Right cardiac atrium (tissue), 5 donors: ENCODE measurements around the gene TOR2A. TPM values are rescaled to one million over a fixed set of nuclear protein-coding genes. Genes with fewer than 3 reads are reported as not detected.
"Not testable (repeated sequence)": the region's sequence is repeated elsewhere in the genome, so short reads cannot be mapped to it uniquely, and the experiment has no call there.

Experiments used
- ATAC-seq, 2 donors: fragments of 200-7000 bp; cut with Tn5 transposase; one replicate each; pipeline versions ENCODE4 v1.8.0 to v1.9.1; 2020; ENCODE audit warnings: moderate library complexity in 2 of 2, mild to moderate bottlenecking in 1 of 2
- DNase-seq, 3 donors: peaks; one replicate each; pipeline ENCODE4 v3.0.0-alpha.2; 2020
- H3K27ac ChIP-seq: one replicate; pipeline ENCODE4 v1.5.1; 2013; ENCODE audit warnings: mild to moderate bottlenecking, low read length, control low read depth, moderate library complexity
- H3K27me3 ChIP-seq: one replicate; pipeline ENCODE4 v1.6.1; 2013; ENCODE audit not compliant: control insufficient read depth, insufficient read depth
- H3K4me1 ChIP-seq: one replicate; pipeline ENCODE4 v1.6.1; 2013; ENCODE audit warnings: low read length; ENCODE audit not compliant: control insufficient read depth, insufficient read depth
- H3K4me3 ChIP-seq: one replicate; pipeline ENCODE4 v1.5.1; 2013; ENCODE audit warnings: low read length, control low read depth
- H3K9me3 ChIP-seq: one replicate; pipeline ENCODE4 v1.6.1; 2013; ENCODE audit warnings: low read length; ENCODE audit not compliant: control insufficient read depth
- WGBS: extraction: QIAGEN DNeasy Blood & Tissue Kit; methylation state at CpG from one replicate; pipeline ENCODE4 v1.1.7; 2013; 5-methylcytosine and 5-hydroxymethylcytosine counted together
- intact Hi-C, 4 donors: fragments of 100-400 bp; cut with DNase I; formaldehyde crosslinking; loops; one replicate each; pipeline versions ENCODE4 v1.11.0 to v1.14.0; 2022 to 2023
- long read RNA-seq, 4 donors: library from polyadenylated mRNA; unstranded; transcript quantifications; one replicate each; pipeline ENCODE4 v2.0.0, GENCODE V29; 2020 to 2021
- polyA plus RNA-seq: library from polyadenylated mRNA; stranded (reverse); fragments of 200-250 nt; gene quantifications from one replicate; pipeline ENCODE4 v1.2.3, GENCODE V29; 2013
- total RNA-seq, 4 donors: library from RNA; stranded (reverse); fragmentation: NEBNext Ultra II Directional; extraction: Animal tissue kit (Norgen Biotek cat#: 25700); gene quantifications; one replicate each; pipeline ENCODE4 v1.2.1, GENCODE V29; 2021
- donor health status: healthy with polysubstance abuse.
- donor health status: DM: no; HTN: yes; CAD: no.
- donor health status: DM: no; HTN: no; CAD: no.
- donor health status: DM: no; HTN: yes; CAD: no; lungs with severe emphysema.
- donor health status: DM: yes; HTN: yes; CAD: no.

TOR2A gene
- total RNA-seq (1 to 10 TPM; 3.1 to 3.9 (median 3.5) TPM), polyA plus RNA-seq (3.7 TPM)
- long read RNA-seq, donor 1, partial matches to known transcripts: 1 of 3 reads
- long read RNA-seq, donor 1, other reads (novel, unspliced or antisense): 2 of 3 reads
- long read RNA-seq, donor 2, partial matches to known transcripts: 1 of 8 reads
- long read RNA-seq, donor 2, other reads (novel, unspliced or antisense): 3 of 8 reads
- long read RNA-seq, donor 3, partial matches to known transcripts: 2 of 12 reads
- long read RNA-seq, donor 3, other reads (novel, unspliced or antisense): 6 of 12 reads
- long read RNA-seq, donor 4, partial matches to known transcripts: 0 of 4 reads
- long read RNA-seq, donor 4, other reads (novel, unspliced or antisense): 1 of 4 reads

DNA sequence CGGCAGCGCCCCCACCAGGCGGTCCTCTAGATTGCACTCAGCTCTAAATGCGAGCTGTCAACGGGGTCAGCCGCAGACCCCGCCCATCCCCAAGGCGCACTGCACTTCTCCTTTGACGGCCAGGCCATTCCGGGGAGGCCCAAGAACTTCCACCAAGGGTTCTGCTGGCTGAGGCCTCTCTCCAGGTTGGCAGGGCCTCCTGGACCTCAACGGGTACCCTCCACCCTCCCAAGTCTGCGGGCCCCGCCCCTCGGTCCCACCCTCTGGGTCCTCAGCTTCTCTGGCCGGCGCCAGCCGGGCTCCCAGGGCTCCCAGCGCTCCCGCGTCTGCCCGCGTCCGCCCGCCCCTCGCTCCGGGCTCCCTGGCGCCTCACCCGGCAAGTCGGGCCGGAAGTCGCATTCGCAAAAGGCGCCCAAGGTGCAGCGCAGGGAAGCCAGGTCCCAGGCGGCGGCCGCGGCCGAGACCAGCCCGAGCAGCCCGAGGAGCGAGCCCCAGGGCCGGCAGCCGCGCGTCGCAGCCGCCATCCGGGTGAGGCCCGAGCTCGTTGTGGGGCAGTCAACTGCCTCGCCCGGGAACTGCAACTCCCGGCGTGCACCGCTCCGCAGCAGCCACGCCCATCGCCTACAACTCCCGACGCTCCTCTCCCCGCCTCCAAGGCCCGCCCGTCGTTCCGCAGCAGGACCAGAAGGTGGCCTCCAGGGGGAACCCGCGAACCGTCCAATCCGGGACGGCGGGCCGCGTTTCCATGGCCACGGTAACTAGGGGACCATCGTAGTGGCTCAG, at the start of gene TOR2A:
Gene TOR2A (minus strand): TSS at position 548 of the 783 bp plus-strand sequence. CDS start 24 bp downstream, at position 524.
- intact Hi-C loops: loop anchor here (2.0 to 10.0 kb wide), 10 partner anchors 42 to 190 kb away; partner anchors contain the start of genes AK1 (in 2 of the 4), CDK9 (in 1 of the 4) and SH2D3C (in 1 of the 4)
- H3K4me1 ChIP-seq: peaks cover 6% of the 10 kb centered on the region
- H3K27me3 ChIP-seq: no peaks in the 10 kb centered on the region
- peak within 1 kb of the TSS; percentile 66 for H3K4me3 ChIP-seq
- peak; percentile 99 for DNase-seq
- ATAC-seq: peak; percentile 95 to 96
- WGBS: under 1% methylated on average over 76 of the region's 76 CpGs
- H3K9me3 ChIP-seq: no peaks in the 10 kb centered on the region
- H3K27ac ChIP-seq: peak within 1 kb of the TSS; percentile 90

- intact Hi-C loops: loop anchor here in 1 of 4 donors (2.0 kb wide), 1 partner anchor 49 kb away; the partner anchor contains the start of gene TOR2A
- Histone ChIP-seq H3K27ac (no peak overlapping the region), H3K4me1 (no peaks in the 10 kb centered on the region), H3K27me3 (no peaks in the 10 kb centered on the region), H3K9me3 (no peaks in the 10 kb centered on the region), H3K4me3 (no peak overlapping the region)
- DNase-seq (peak; percentile 51 to 82 (median 80)), ATAC-seq (no peak)
- 61% methylated on average over 20 of the region's 20 CpGs for WGBS
Observed at GRCh38 chr9:127783111-127784008, 48.3 kb upstream of the TOR2A start.

- H3K4me3 ChIP-seq: no peak overlapping the region
- H3K9me3 ChIP-seq: no peaks in the 10 kb centered on the region
- ATAC-seq (no peak), DNase-seq (no peak)
- intact Hi-C loops: no loop called here
- 92% methylated on average over 4 of the region's 4 CpGs for WGBS
- H3K27ac ChIP-seq: no peak overlapping the region
- H3K4me1 ChIP-seq: no peaks in the 10 kb centered on the region
- no peaks in the 10 kb centered on the region for H3K27me3 ChIP-seq
Observed at GRCh38 chr9:127781806-127782205, 46.7 kb upstream of the TOR2A start.

DNA sequence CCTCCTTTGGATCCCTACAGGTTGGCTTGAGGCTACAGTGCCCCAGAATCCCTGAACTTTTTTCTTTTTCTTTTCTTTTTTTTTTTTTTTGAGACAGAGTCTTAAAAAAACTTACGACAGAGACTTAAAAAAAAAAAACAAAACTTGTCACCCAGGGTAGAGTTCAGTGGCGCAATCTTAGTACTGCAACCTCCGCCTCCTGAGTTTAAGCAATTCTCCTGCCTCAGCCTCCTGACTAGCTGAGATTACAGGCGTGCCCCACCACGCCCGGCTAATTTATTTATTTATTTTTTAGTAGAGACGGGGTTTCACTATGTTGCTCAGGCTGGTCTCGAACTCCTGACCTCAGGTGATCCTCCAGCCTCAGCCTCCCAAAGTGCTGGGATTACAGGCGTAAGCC, 45.8 kb upstream of the TOR2A start:
- H3K9me3 ChIP-seq, DNase-seq, ATAC-seq, H3K27ac ChIP-seq, H3K4me3 ChIP-seq, intact Hi-C loops, H3K4me1 ChIP-seq, H3K27me3 ChIP-seq: not testable (repeated sequence)
- 90% methylated on average over 9 of the region's 9 CpGs for WGBS

GRCh38 chr9:127780126-127780885, 45.2 kb upstream of the TOR2A start:
- ATAC-seq (no peak), DNase-seq (no peak)
- Histone ChIP-seq H3K27ac (no peak overlapping the region), H3K27me3 (no peaks in the 10 kb centered on the region), H3K9me3 (no peaks in the 10 kb centered on the region), H3K4me1 (no peaks in the 10 kb centered on the region), H3K4me3 (no peak overlapping the region)
- intact Hi-C loops: no loop called here
- WGBS: 72% methylated on average over 20 of the region's 20 CpGs

DNA sequence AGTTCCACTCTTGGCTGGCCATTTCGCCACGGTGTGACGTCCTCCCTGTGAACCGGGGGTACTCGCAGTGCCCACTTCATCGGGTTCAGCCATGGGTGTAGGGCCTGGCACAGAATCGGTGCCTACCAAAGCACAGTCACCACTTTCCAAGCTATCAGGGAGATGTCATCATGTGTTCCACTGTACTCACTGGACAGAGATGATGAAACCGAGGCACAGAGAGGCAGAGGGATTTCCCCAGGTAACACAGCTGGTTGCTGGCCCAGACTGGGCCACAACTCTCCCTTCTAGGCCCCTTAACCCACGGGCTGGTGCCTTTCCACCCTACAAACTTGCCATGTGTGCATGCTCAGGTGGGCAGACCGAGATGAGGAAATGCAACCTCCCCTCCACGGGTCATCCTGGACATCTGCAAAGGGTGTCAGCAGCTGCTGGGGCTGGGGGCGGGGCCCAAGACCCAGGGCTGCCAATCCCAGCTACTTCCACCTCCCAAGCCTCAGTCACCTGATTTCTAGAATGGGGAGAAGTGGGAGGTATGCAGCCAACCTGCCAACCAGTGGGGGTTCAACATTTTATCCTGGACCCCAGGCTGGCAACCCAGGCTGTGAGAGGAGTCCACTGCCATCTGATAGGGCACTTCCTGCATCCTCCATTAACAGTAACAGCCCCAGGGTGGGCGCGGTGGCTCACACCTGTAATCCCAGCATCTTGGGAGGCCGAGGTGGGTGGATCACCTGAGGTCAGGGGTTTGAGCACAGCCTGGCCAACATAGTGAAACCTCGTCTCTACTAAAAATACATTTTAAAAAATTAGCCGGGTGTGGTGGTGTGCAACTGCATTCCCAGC, 44.3 kb upstream of the TOR2A start:
- DNase-seq (peak in 1 of 3 donors; percentile 56), ATAC-seq (peak; percentile 12 to 33)
- H3K4me3 ChIP-seq: no peak overlapping the region
- H3K9me3 ChIP-seq: no peaks in the 10 kb centered on the region
- no peaks in the 10 kb centered on the region for H3K27me3 ChIP-seq
- H3K4me1 ChIP-seq: no peaks in the 10 kb centered on the region
- WGBS: 65% methylated on average over 17 of the region's 17 CpGs
- no peak overlapping the region for H3K27ac ChIP-seq
- intact Hi-C loops: loop anchor here in 1 of 4 donors (5.0 kb wide), 1 partner anchor 42 kb away; the partner anchor contains the start of gene TOR2A

DNA sequence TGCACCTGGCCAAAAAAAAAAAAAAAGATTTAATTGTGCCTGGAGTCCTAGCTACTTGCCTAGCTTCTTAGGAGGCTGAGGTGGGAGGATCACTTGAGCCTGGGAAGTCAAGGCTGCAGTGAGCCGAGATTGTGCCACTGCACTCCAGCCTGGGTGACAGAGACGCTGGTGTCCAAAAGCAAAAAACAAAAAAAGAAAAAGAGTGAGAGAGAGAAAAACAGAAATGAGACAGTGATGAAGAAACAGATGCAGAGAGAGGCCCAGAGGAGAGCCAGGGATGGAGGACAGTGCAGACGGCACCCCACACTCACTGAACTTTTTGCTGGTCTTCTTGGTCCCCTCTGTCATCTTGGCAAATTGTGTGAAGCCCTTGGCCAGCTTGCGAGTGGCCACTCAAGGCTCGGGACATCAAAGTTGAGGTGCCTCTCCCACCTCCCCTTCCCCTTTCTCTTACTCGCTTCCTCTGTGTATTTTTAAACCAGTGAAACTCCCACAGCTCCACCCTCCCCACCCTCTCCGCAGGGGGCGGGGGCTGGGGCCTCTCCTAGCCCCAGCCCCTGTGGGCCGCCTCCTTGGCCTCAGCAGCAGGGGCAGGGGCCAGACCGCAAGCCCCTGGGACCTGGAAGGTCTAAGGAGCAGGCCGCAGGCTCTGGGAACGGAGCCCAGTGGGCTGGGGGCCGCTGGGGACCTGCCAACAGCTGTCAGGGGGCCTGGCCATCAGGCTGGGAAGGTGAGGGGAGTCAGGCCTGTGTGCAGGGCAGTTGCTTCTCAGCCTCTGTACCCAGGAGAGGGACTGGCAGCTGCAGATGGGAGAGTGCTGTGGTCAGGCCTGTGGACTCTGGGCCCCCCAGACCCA, 43.4 kb upstream of the TOR2A start, which contains the start of gene SH2D3C:
Gene SH2D3C (minus strand): TSS at position 387 of the 856 bp plus-strand sequence. CDS start 39 bp downstream, at position 348.
- Histone ChIP-seq H3K27me3 (no peaks in the 10 kb centered on the region), H3K9me3 (no peaks in the 10 kb centered on the region), H3K27ac (peak within 1 kb of the TSS; percentile 60), H3K4me3 (no peak within 1 kb of the TSS), H3K4me1 (no peaks in the 10 kb centered on the region)
- DNase-seq (peak; percentile 59 to 85 (median 76)), ATAC-seq (peak; percentile 67 to 68)
- 33% methylated on average over 13 of the region's 13 CpGs for WGBS
- intact Hi-C loops: loop anchor here in 1 of 4 donors (5.0 kb wide), 1 partner anchor 41 kb away; the partner anchor contains the start of gene TOR2A

DNA sequence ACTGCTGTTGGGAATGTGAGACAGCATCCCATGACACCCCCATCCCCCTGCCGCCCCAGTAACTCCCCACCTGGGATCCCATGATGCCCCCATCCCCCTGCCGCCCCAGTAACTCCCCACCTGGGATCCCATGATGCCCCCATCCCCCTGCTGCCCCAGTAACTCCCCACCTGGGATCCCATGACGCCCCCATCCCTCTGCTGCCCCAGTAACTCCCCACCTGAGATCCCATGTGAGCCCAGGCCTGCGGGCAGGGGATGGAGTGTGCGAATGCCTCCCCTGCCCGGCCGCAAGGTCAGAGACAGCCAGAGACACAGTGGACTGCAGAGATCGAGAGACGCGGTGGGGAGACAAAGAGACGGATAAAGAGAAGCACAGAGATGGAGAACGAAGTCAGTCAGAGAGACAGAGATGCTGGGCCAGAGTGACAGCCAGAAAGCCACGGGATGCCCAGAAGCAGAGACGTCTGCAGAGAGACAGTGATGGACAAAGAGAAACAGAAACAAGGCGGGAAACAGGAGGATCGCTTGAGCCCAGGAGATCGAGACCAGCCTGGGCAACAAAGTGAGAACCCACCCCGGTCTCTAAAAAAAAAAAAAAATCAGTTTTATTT, 42.4 kb upstream of the TOR2A start:
- ATAC-seq: no peak
- no peak for DNase-seq
- Histone ChIP-seq H3K4me1 (no peaks in the 10 kb centered on the region), H3K4me3 (no peak overlapping the region), H3K9me3 (no peaks in the 10 kb centered on the region), H3K27ac (no peak overlapping the region), H3K27me3 (no peaks in the 10 kb centered on the region)
- intact Hi-C loops: loop anchor here in 1 of 4 donors (5.0 kb wide), 1 partner anchor 40 kb away; the partner anchor contains the start of gene TOR2A
- 72% methylated on average over 18 of the region's 18 CpGs for WGBS
